ENCODE measurements around the gene CLSTN3.
A peak's percentile ranks its signal among the peaks of the same experiment; 100 is the strongest.
"Not testable (repeated sequence)": the region's sequence is repeated elsewhere in the genome, so short reads cannot be mapped to it uniquely, and the experiment has no call there.

The CLSTN3 gene

DNA sequence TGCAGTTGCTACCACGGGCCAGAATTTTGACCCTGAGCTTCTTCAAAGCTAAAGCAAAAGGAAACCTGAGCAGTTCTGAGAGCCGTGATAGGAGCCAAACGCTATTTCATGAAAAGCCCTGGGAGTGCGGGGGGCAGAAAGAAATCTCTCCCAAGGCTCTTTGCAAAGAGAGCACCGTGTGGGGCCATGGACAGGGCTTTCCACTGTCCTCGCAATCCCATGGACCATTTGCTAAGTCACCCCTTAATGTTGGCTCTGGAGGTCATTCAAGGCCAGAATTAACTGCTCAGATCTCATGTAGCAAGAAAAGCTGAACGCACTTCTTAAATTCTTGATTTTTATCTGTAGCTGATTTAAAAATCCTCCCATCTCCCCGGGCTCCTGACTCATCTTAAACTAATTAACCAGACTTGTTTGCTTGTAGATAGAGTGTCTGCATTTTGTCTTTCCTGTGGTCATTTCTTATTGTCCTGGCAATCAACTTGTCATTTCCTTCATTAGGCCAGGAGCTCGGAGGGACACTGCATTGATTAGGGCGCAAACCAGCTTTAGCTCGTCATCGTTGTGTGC lies 24.8 kb downstream of the CLSTN3 start:
- no peak for DNase-seq

- DNase-seq: no peak
Observed at GRCh38 chr12:7155471-7156034, 25.4 kb downstream of the CLSTN3 start.

DNA sequence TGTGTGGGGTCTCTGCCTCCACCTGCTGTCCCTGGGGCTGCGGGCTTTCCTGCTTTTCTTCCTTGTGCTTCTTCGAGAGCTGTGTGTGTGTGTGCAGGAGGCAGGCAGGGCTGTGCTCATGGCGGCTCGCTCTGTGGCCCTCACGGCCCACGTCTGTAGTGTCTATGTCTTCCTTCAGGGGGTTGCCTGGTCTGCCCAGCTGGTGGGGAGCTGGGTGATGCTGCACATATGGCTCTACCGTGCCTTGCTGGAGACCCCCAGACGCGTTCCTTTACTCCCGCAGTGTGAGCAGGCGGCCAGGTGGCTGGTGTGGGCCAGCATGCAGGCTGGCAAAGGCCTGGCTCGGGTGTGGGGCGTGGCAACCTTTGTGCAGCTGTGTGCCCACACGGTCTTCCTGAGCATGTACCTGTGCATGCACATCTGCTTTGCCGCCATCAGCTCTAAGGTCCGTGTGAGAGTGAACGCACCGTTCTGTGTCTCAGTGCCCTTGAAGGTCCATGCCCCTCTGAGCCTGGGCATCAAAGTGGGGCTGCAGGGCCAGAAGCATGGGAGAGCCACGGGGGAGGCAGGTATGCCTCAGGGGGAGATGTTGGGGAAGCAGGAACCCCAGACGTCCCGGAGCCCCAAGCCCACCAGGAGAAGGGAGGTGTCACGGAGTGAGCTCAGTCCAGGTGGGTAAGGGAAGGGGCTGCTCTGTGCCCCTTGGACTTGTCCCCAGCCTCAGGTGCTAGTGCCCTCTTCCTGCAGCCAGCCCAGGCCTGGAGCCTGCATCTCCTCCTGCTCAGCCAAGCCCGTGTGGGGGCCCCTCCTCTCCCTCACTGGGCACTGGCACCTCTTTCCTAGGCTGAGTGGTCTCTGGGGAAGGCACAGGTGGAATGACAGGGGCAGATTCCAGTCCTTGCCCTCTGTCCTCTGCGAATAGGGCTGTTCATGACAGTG lies 26.4 kb downstream of the CLSTN3 start:
- no peak for DNase-seq

DNA sequence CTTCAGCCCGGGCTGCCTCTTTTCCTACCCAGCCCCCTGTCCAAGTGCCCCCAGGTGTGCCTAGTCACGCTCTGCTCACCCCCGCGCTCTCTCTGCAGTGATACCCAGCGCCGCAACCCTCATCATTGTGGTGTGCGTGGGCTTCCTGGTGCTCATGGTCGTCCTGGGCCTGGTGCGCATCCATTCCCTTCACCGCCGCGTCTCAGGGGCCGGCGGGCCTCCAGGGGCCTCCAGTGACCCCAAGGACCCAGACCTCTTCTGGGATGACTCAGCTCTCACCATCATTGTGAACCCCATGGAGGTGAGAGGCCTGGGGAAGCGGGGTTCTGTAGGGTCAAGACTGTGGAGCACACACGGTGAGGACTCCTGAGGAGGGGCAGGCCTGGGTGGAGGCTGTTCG lies 27.2 kb downstream of the CLSTN3 start:
- no peak for DNase-seq

DNA sequence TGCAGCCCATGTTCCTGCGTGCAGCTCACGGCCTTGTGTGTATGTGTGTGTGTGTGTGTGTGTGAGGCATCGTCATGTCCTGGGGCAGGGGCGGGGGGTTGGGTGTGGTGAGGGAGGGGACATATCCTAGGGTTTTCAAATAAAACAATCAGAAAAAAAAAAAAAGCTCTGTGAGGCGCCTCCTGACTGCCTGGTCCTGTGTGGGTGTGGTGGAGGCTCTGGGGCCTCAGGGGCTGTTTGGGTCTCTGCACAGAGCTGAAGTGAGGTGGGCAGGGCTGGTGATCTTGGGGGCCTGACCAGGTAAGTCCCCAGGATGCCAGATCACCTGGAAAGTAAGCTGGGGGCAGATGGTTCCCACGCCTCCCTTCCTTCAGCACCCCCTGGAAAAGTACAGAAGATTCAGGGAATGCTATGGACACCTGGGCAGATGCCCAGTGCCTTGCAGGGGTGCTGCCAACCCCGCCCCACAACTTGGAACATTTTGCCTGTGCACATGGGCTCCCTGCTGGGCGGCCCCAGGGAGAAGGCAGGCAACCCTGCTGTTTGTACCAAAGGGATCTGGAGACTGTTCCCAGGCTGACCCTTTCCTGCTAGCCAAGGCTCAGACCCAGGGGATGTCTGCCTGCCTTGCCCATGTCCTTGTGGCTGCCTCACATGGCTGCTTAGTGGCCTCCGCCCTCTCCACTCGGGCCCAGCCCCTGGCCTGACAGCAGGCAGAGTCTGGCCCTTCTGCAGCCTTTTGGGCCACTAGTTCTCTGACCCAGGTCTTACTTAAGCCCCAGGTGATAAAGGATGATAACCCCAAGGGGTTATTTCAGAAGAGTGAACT lies 28.8 kb downstream of the CLSTN3 start:
- DNase-seq: no peak

DNA sequence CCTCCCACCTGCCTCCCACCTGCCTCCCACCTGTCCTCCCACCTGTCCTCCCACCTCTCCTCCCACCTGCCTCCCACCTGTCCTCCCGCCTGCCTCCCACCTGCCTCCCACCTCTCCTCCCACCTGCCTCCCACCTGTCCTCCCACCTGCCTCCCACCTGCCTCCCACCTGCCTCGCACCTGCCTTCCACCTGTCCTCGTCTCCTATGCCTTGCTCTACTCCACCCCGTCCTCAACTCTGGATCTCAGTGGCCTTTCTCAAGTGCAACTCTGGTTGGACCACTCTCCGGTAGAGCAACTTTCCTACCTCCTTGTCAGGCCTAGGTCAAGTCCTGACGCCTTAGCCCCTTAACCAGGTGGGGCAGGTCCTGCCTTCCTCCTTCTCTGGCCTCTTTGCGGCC lies 30.0 kb downstream of the CLSTN3 start:
- DNase-seq: no peak

GRCh38 chr12:7161327-7161726 lies 31.2 kb downstream of the CLSTN3 start:
- DNase-seq: no peak

DNA sequence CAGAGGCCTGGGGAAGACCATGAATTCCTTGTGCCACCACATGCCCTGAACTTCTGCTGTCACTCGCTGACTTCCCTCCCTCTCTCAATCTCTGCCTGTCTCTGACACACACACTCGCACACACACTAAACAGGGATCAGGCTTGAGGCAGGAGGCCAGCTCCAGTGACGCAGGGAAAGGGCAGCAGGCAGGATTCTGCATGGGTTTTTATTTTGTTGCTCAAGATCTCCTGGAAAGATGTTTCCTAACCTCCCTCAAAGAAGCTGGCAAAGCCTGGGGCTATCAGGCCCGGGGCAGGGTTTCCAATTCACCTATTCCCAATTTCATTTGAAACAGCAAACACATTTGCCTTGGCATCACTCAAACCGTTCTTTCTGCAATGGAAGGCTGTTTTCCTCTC lies 31.6 kb downstream of the CLSTN3 start:
- no peak for DNase-seq

- DNase-seq: peak; percentile 17
Observed at GRCh38 chr12:7162691-7163114, 32.5 kb downstream of the CLSTN3 start.

- DNase-seq: no peak
Observed at GRCh38 chr12:7169951-7170350, 39.8 kb downstream of the CLSTN3 start.

- no peak for DNase-seq
Observed at GRCh38 chr12:7171854-7172253, 41.7 kb downstream of the CLSTN3 start.

GRCh38 chr12:7175493-7175892 lies 45.3 kb downstream of the CLSTN3 start:
- no peak for DNase-seq

- no peak for DNase-seq
Observed at GRCh38 chr12:7176595-7176994, 46.4 kb downstream of the CLSTN3 start.

- no peak for DNase-seq
Observed at GRCh38 chr12:7178481-7178880, 48.3 kb downstream of the CLSTN3 start.

GRCh38 chr12:7180685-7181084 lies 50.5 kb downstream of the CLSTN3 start:
- no peak for DNase-seq

- DNase-seq: not testable (repeated sequence)
Observed at GRCh38 chr12:7186058-7186457, 55.9 kb downstream of the CLSTN3 start.

GRCh38 chr12:7188562-7189397 lies 58.6 kb downstream of the CLSTN3 start:
- DNase-seq: peak; percentile 70

- peak; percentile 86 for DNase-seq
Observed at GRCh38 chr12:7189398-7190267, 59.5 kb downstream of the CLSTN3 start, which contains the start of gene PEX5. Gene PEX5, plus strand, starts transcription at chr12:7189686. Its CDS starts 692 bp downstream, at chr12:7190378.

DNA sequence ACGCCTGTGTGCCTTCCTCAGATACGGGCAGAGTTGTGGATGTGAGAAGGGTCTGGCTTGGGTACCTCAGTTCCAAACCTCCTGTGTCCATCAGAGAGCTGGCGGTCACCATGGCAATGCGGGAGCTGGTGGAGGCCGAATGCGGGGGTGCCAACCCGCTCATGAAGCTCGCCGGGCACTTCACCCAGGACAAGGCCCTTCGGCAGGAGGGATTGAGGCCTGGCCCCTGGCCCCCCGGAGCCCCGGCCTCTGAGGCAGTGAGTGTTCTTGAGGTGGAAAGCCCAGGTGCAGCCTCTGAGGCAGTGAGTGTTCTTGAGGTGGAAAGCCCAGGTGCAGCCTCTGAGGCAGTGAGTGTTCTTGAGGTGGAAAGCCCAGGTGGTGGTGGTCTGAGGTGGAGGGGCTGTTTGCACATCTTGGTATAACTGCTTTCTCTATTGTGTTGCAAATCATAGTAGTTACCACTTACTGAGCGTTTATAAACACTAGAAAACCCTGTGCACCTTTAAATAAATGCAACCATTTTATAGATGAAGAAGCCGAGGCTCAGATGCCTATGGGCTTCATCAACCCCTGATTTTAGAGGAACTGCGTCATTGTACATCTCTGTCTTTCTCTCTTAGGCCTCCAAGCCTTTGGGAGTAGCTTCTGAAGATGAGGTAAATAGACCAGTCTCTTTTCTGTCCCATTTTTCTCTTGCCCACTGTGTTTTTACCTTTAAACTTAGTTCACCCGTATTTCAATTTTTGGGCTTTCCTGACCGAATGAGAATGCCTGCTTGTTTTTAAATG lies 60.3 kb downstream of the CLSTN3 start:
- peak; percentile 11 for DNase-seq

DNA sequence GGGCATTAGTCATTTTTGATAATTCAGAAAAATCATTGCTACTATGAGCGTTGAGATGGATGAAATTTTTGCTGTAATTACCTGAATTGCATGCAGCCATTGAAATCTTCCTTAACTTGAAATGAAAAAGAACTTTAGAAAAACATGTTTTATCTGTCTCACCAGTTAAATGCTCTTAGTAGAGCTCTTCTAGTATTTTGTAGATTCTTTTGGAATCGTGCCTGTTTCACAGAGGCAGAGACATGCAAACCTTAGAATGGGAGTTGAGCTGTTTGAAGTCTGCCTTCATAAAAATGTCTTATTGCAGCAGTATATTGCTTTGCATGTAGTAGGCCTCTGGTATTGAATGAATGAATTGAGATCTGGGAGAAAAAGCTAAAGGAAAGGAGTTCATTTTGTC lies 63.5 kb downstream of the CLSTN3 start:
- DNase-seq: no peak
